Fibroblast of peridontal ligament (primary cell): ENCODE data around the gene LINGO4.
A peak's percentile ranks its signal among the peaks of the same experiment; 100 is the strongest.
"Not testable (repeated sequence)": the region's sequence is repeated elsewhere in the genome, so short reads cannot be mapped to it uniquely, and the experiment has no call there.

ENCODE experiments used
- DNase-seq: peaks from one replicate; pipeline ENCODE4 v3.0.0-alpha.2; 2010; ENCODE audit errors: extremely low read depth

Gene LINGO4

DNA sequence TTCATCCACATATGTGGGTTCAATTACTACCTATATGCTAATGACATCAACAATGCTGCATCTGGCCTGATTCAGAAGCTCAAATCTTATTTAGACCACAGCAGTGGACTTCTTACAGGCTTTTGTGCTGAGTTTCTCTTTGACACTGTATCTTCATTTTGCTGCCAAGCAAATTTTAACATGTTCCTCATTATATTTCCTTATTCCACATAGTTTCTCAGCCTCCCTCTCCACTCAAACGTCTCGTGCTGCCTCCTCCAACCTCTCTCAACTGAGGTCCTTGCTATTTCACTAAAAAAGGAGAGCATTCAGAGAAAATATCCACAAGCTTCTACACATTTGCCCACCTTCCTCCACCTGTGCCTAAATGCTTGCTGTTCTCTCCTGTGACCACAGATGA is 21.4 kb downstream of the LINGO4 start:
- DNase-seq, result no peak

GRCh38 chr1:151782741-151783140 is 22.5 kb downstream of the LINGO4 start:
- DNase-seq, result no peak

DNA sequence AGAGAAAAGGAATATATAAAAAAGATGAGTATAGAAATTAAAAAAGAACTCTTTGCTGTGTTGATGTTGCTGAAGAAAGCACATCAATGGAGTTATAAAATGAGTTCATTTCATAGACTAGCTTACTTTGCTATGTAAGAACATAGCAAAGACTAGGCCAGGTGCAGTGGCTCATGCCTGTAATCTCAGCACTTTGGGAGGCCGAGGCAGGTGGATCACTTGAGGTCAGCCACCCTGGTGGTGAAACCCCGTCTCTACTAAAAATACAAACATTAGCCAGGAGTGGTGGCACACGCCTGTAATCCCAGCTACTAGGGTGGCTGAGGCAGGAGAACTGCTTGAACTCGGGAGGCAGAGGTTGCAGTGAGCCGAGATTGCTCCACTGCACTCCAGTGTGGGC is 23.2 kb downstream of the LINGO4 start:
- DNase-seq, result not testable (repeated sequence)

- DNase-seq, result not testable (repeated sequence)
Observed at GRCh38 chr1:151780736-151781135, 24.5 kb downstream of the LINGO4 start.

- no peak for DNase-seq
Observed at GRCh38 chr1:151779852-151780251, 25.4 kb downstream of the LINGO4 start.

- no peak for DNase-seq
Observed at GRCh38 chr1:151777317-151777716, 27.9 kb downstream of the LINGO4 start.

GRCh38 chr1:151776665-151777062 is 28.6 kb downstream of the LINGO4 start:
- no peak for DNase-seq

DNA sequence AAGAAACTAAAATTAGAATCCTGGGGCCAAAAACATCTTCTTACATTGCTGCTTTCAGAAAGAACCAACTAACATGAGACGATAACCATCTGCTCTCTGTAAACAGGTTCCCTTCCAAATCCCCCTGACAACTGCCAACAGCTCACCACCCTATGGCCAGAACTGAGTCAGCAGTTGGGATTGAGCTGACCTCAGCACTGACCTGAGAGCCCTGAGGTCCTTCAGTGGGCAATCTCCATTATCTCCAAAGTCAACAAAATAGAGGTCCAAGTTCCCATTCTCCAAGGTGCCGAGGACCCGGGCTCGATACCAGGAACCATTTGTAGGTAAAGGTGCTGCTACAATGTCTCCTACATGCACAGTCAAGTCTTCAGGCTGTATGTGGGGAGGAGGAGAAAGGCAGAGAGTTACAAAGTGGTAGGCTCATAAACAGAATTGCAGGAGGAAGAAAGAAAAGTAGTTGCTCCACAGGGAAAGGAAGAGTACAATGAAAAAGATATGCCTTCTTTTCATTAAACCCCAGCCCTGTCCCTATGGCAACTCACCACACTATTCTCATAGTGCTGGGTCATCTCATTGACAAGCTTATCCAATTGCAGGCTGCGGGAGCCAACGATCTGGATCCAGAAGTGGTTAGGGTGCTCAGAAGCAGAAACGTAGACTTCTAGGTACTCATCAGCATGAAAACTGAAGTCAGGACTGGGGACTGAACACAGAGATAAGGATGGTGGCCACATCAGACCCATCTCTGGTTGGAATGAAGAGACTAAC is 29.1 kb downstream of the LINGO4 start:
- DNase-seq, result no peak

- DNase-seq, result no peak
Observed at GRCh38 chr1:151774256-151774922, 30.8 kb downstream of the LINGO4 start.

DNA sequence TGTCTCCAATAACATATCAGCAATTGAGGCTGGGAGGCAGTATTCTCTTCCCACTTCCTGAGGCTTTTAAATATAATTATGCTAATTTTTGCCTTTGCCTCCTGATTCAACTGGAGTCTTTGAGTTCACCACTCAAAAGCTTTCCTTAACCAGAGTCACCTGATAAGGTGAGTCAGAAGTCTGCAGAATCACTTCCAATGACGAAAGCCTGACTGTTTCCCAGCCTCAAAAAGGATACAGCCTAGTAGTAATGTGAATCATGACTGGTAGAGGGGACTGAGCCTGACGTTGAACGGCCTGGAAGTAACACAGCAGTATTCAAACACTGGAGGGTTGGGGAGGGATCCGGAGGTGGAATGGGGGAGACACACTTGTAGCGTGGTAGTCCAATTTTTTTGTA is 31.5 kb downstream of the LINGO4 start:
- peak; percentile 29 for DNase-seq

DNA sequence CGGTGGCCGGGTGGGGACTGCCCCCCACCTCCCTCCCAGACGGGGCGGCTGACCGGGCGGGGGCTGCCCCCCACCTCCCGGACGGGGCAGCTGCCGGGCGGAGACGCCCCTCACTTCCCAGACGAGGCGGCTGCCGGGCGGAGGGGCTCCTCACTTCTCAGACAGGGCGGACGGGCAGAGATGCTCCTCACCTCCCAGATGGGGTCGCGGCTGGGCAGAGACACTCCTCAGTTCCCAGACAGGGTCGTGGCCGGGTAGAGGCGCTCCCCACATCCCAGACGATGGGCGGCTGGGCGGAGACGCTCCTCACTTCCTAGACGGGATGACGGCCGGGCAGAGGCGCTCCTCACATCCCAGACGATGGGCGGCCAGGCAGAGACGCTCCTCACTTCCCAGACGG is 35.9 kb downstream of the LINGO4 start:
- DNase-seq, result not testable (repeated sequence)

DNA sequence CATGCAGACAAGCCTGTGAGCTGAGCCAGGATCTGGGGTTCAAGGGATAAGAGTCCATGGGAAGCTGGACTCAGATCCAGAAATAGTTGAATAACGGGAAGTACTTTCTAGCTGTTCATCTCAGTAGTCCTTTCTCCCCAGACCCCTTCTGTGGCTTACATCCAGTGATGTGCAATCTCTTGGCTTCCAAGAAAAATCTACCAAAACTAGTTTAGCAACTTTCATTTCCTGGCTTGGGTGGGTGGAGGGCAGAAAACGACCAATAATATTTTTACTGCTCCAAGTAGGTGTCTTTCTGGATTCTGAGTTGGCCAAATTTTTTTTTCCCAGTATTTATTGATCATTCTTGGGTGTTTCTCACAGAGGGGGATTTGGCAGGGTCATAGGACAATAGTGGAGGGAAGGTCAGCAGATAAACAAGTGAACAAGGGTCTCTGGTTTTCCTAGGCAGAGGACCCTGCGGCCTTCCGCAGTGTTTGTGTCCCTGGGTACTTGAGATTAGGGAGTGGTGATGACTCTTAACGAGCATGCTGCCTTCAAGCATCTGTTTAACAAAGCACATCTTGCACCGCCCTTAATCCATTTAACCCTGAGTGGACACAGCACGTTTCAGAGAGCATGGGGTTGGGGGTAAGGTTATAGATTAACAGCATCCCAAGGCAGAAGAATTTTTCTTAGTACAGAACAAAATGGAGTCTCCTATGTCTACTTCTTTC is 36.7 kb downstream of the LINGO4 start:
- DNase-seq, result not testable (repeated sequence)

DNA sequence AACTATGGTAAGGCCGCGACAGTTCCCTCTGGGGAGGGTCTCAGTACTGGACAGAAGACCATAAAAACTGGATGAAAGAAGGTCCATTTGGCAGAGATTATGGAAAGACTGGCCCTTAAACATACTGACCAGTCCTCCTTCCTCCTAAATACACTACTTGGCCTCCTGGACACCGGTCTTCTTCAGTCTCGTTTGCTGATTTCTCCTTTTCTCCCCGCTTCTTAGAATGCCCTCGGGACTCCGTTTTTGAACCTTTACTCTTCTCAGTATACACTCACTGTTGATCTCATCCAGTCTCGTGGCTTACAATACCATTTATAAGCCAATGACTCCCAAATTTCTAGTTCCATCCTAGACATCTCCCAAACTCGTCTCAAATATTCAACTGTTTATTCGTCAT is 41.2 kb downstream of the LINGO4 start:
- DNase-seq, result peak; percentile 23

GRCh38 chr1:151762941-151763921 is 42.0 kb downstream of the LINGO4 start, which contains the start of gene MRPL9:
TSS of gene MRPL9 (minus strand) at chr1:151763496. CDS start at chr1:151763479, 17 bp downstream.
- peak; percentile 66 for DNase-seq

DNA sequence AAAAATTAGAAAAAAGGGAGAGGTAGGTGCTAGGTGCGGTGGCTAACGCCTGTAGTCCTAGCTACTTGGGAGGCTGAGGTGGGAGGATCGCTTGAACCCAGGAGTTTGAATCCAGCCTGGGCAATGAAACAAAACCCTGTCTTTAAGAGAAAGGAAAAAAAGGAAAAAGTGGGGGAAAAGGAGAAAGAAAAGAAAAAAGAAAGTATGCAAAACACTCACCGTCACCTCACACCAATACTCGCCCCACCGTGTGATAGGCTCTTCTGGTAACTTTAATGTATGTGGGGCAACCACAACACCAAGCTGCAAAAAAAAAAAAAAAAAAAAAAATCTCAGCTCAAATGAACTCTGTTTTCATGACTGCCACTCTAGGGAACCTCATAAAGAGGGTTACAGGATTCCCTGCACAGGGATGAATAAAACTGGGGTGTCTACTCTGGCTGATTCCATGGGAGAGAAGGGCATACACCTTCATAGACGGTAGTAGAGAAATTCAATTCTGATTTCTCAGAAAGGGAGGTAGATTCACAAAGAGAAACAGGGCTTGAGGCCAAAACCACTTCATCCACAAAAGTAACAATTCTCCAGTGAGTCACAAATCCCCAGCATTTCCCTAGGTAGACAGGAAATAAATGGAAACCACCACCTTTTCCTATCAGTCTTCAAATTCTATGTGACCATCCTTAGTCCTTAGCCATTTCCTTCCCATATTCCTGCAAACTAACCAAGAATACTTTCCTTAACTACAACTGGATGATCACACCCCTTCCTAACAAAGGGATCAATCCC is 44.4 kb downstream of the LINGO4 start:
- DNase-seq, result no peak

DNA sequence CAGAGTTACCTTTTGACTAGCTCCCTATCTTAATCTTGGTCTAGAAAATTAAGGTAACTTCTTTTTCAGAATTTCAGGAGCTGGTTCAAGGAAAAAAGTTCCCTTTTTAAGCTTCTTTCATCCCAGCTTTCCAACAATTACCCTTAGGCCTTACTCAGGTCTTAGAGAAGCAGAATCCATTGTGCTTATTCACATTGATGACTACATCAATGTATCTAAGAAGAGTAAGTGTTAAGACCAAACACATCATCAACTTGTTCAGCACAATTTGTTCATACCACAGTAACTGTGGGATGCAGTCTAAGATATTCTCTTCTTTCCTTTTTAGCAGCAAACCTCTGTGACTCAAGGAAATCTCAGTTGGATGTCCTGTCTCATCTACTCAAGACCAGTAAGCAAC is 46.0 kb downstream of the LINGO4 start:
- DNase-seq, result no peak

DNA sequence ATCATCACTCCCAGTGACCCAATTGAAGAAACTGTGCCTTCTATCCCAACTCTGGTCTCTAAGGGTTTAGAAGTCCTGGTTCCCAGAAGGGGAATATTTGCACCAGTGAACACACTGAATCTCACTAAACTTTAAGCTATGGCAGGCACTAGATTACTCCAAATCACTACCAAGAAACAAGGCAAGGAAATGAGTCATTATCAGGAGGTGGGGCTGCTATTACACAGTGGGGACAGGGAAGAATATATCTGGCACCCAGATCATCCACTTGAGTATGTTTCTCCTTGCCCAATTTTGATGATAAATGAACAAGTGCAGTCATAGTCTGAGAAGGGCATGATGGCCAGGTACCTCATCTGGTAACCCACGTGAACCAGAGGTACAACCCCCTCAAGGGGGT is 48.9 kb downstream of the LINGO4 start:
- no peak for DNase-seq
